ENCODE results near the gene LRRC9. TPM values are rescaled to one million over a fixed set of nuclear protein-coding genes. Genes with fewer than 3 reads are reported as not detected.

The LRRC9 gene
- total and polyA plus RNA-seq, 2 donors (not counting 1 experiment from before 2014, with no cell fraction given), result not detected

- Histone ChIP-seq H3K9ac (ENCODE audit: low read length) (no peak overlapping the region), H4K20me1 (ENCODE audit: control insufficient read depth, insufficient read depth, low read length, poor library complexity, severe bottlenecking) (no peaks in the 10 kb centered on the region), H3K79me2 (ENCODE audit: control insufficient read depth, insufficient read depth, low read length) (peaks cover 34% of the 10 kb centered on the region), H3K4me3 (ENCODE audit: control extremely low read depth in 1 of 5, extremely low read depth in 1 of 5, insufficient read depth in 1 of 5, low read depth in 2 of 5, low read length in 4 of 5) (no peak overlapping the region), H3K4me1 (ENCODE audit: control insufficient read depth in 2 of 2, insufficient read depth in 2 of 2, low read length in 2 of 2) (no peaks in the 10 kb centered on the region), H3K36me3 (replicated peaks in 1 of 2; ENCODE audit: control extremely low read depth in 1 of 2, control insufficient read depth in 1 of 2, extremely low read depth in 1 of 2, insufficient read depth in 2 of 2, low read length in 1 of 2) (peaks cover 0 to 2% of the 10 kb centered on the region in 2 experiments), H3K9me3 (ENCODE audit: control extremely low read depth in 1 of 3, control insufficient read depth in 2 of 3, insufficient read depth in 1 of 3, low read length in 2 of 3) (peaks cover 2 to 5% (median 2%) of the 10 kb centered on the region in 3 donors), H3K27ac (ENCODE audit: low read length in 2 of 2) (no peak overlapping the region), H2AFZ (ENCODE audit: insufficient read depth, low read depth, low read length, poor library complexity, severe bottlenecking) (no peak overlapping the region), H3K27me3 (replicated peaks in 1 of 4; ENCODE audit: control extremely low read depth in 1 of 4, control insufficient read depth in 3 of 4, insufficient read depth in 4 of 4, low read length in 3 of 4) (no peaks in the 10 kb centered on the region), H3K4me2 (replicated peaks; ENCODE audit: low read depth, low read length, poor library complexity, severe bottlenecking) (no peak overlapping the region)
- DNase-seq (peak; percentile 17), ATAC-seq (ENCODE audit: low read depth) (no peak)
- Mint-ChIP-seq H3K4me3 (no peak overlapping the region), H3K9me3 (ENCODE audit: insufficient read depth) (peaks cover 3% of the 10 kb centered on the region), H3K4me1 (peaks cover 23% of the 10 kb centered on the region), H3K27me3 (no peaks in the 10 kb centered on the region), H3K27ac (no peak overlapping the region)
- ChIA-PET CTCF (no interaction called here), POLR2A (no interaction called here)
- intact Hi-C loops (cut with micrococcal nuclease), result no loop called here
- TF ChIP-seq CTCF (IDR thresholded peaks at IDR 0.05) (no peak), EZH2 (IDR thresholded peaks at IDR 0.05; ENCODE audit: borderline replicate concordance, insufficient read depth, low read depth, low read length, poor library complexity, severe bottlenecking) (no peak)
- WGBS (ENCODE audit: insufficient coverage), result 40% methylated on average over 1 of the region's 2 CpGs
Observed at GRCh38 chr14:60106339-60106738, 186.4 kb downstream of the LRRC9 start.

- H3K27me3 Mint-ChIP-seq, result no peaks in the 10 kb centered on the region
- Histone ChIP-seq H3K27me3 (replicated peaks in 1 of 4; ENCODE audit: control extremely low read depth in 1 of 4, control insufficient read depth in 3 of 4, insufficient read depth in 4 of 4, low read length in 3 of 4) (no peaks in the 10 kb centered on the region), H3K4me3 (ENCODE audit: control extremely low read depth in 1 of 5, extremely low read depth in 1 of 5, insufficient read depth in 1 of 5, low read depth in 2 of 5, low read length in 4 of 5) (no peak overlapping the region), H3K27ac (ENCODE audit: low read length in 2 of 2) (no peak overlapping the region), H2AFZ (ENCODE audit: insufficient read depth, low read depth, low read length, poor library complexity, severe bottlenecking) (no peak overlapping the region), H3K4me1 (ENCODE audit: control insufficient read depth in 2 of 2, insufficient read depth in 2 of 2, low read length in 2 of 2) (no peaks in the 10 kb centered on the region), H4K20me1 (ENCODE audit: control insufficient read depth, insufficient read depth, low read length, poor library complexity, severe bottlenecking) (no peaks in the 10 kb centered on the region), H3K79me2 (ENCODE audit: control insufficient read depth, insufficient read depth, low read length) (peaks cover 34% of the 10 kb centered on the region), H3K36me3 (replicated peaks in 1 of 2; ENCODE audit: control extremely low read depth in 1 of 2, control insufficient read depth in 1 of 2, extremely low read depth in 1 of 2, insufficient read depth in 2 of 2, low read length in 1 of 2) (peaks cover 0 to 2% of the 10 kb centered on the region in 2 experiments), H3K9ac (ENCODE audit: low read length) (no peak overlapping the region), H3K9me3 (ENCODE audit: control extremely low read depth in 1 of 3, control insufficient read depth in 2 of 3, insufficient read depth in 1 of 3, low read length in 2 of 3) (peaks cover 2 to 5% (median 2%) of the 10 kb centered on the region in 3 donors), H3K4me2 (replicated peaks; ENCODE audit: low read depth, low read length, poor library complexity, severe bottlenecking) (no peak overlapping the region)
- no peak for ATAC-seq (ENCODE audit: low read depth)
- H3K4me3 Mint-ChIP-seq, result no peak overlapping the region
- no peak for DNase-seq
- 100% methylated on average over 1 of the region's 4 CpGs for WGBS (ENCODE audit: insufficient coverage)
- H3K4me1 Mint-ChIP-seq, result peaks cover 18% of the 10 kb centered on the region
- intact Hi-C loops (cut with micrococcal nuclease), result no loop called here
- H3K9me3 Mint-ChIP-seq (ENCODE audit: insufficient read depth), result peaks cover 3% of the 10 kb centered on the region
- H3K27ac Mint-ChIP-seq, result no peak overlapping the region
- TF ChIP-seq CTCF (IDR thresholded peaks at IDR 0.05) (no peak), EZH2 (IDR thresholded peaks at IDR 0.05; ENCODE audit: borderline replicate concordance, insufficient read depth, low read depth, low read length, poor library complexity, severe bottlenecking) (no peak)
- CTCF ChIA-PET, result no interaction called here
- POLR2A ChIA-PET, result no interaction called here
Observed at GRCh38 chr14:60107477-60107876, 187.5 kb downstream of the LRRC9 start.

All from B cell (primary cell).